HFFc6 (cell line): Measurements from ENCODE around the gene ANP32E. TPM values are rescaled to one million over a fixed set of nuclear protein-coding genes. Genes with fewer than 3 reads are reported as not detected.

Experiments
- DNase-seq: peaks from one replicate; pipeline ENCODE4 v3.0.0-alpha.2; 2018
- H3K27ac Mint-ChIP-seq: 2 replicates; pipeline ENCODE4 v1.8.0; 2020; ENCODE audit warnings: mild to moderate bottlenecking, mixed read lengths
- H3K27me3 Mint-ChIP-seq: 2 replicates; pipeline ENCODE4 v1.8.0; 2021; ENCODE audit warnings: mild to moderate bottlenecking, moderate library complexity, mixed read lengths; ENCODE audit not compliant: insufficient read depth
- H3K36me3 Mint-ChIP-seq: 2 replicates; pipeline ENCODE4 v1.8.0; 2021; ENCODE audit warnings: low read depth, mixed read lengths
- H3K4me1 Mint-ChIP-seq: 2 replicates; pipeline ENCODE4 v1.8.0; 2020; ENCODE audit warnings: low read depth, mixed read lengths
- H3K4me3 Mint-ChIP-seq: 2 replicates; pipeline ENCODE4 v1.8.0; 2020; ENCODE audit warnings: mild to moderate bottlenecking, moderate library complexity, mixed read lengths
- H3K9me3 Mint-ChIP-seq: 2 replicates; pipeline ENCODE4 v1.8.0; 2020; ENCODE audit warnings: mild to moderate bottlenecking, mixed read lengths
- total RNA-seq, 6 experiments: library from RNA; stranded (reverse); fragmentation: NEBNext Ultra II Directional; extraction: Animal tissue kit (Norgen Biotek cat#: 25700); gene quantifications; 2 replicates in 1 of 6; 3 replicates in 5 of 6; pipeline ENCODE4 v1.2.3, GENCODE V29; 2021
- TF ChIP-seq, protein P1 (sequence below): fragments of 200-600 bp; sonication (generic); IDR thresholded peaks from 2 replicates; pipeline ENCODE4 v1.5.0; 2021; ENCODE audit warnings: antibody characterized with exemption, mild to moderate bottlenecking

The ANP32E gene
- total RNA-seq, 6 experiments from 2014 or later, result 33.9 to 67.3 (median 62.4) TPM

- Mint-ChIP-seq H3K4me3 (no peak overlapping the region), H3K4me1 (peaks cover 37% of the 10 kb centered on the region), H3K27me3 (peaks cover 16% of the 10 kb centered on the region), H3K27ac (no peak overlapping the region), H3K36me3 (peaks cover 5% of the 10 kb centered on the region; the same call in 1 of the 2 replicates), H3K9me3 (no peaks in the 10 kb centered on the region)
- no peak for DNase-seq
- TF ChIP-seq, protein P1, sequence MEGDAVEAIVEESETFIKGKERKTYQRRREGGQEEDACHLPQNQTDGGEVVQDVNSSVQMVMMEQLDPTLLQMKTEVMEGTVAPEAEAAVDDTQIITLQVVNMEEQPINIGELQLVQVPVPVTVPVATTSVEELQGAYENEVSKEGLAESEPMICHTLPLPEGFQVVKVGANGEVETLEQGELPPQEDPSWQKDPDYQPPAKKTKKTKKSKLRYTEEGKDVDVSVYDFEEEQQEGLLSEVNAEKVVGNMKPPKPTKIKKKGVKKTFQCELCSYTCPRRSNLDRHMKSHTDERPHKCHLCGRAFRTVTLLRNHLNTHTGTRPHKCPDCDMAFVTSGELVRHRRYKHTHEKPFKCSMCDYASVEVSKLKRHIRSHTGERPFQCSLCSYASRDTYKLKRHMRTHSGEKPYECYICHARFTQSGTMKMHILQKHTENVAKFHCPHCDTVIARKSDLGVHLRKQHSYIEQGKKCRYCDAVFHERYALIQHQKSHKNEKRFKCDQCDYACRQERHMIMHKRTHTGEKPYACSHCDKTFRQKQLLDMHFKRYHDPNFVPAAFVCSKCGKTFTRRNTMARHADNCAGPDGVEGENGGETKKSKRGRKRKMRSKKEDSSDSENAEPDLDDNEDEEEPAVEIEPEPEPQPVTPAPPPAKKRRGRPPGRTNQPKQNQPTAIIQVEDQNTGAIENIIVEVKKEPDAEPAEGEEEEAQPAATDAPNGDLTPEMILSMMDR, result no peak
Observed at GRCh38 chr1:150259758-150260669, 24.1 kb upstream of the ANP32E start.

GRCh38 chr1:150259217-150259616 is 23.3 kb upstream of the ANP32E start:
- H3K36me3 Mint-ChIP-seq, result no peaks in the 10 kb centered on the region
- H3K4me1 Mint-ChIP-seq, result peaks cover 37% of the 10 kb centered on the region
- DNase-seq, result no peak
- peaks cover 16% of the 10 kb centered on the region for H3K27me3 Mint-ChIP-seq
- H3K4me3 Mint-ChIP-seq, result no peak overlapping the region
- no peak overlapping the region for H3K27ac Mint-ChIP-seq
- H3K9me3 Mint-ChIP-seq, result no peaks in the 10 kb centered on the region
- TF ChIP-seq, protein P1, result no peak

- Mint-ChIP-seq H3K9me3 (no peaks in the 10 kb centered on the region), H3K36me3 (no peaks in the 10 kb centered on the region), H3K27me3 (peaks cover 21% of the 10 kb centered on the region), H3K27ac (peak within 1 kb of the TSS; percentile 78), H3K4me3 (peak within 1 kb of the TSS; percentile 79), H3K4me1 (peaks cover 37% of the 10 kb centered on the region)
- TF ChIP-seq, protein P1, result no peak
- no peak for DNase-seq
Observed at GRCh38 chr1:150257624-150258585, 22.0 kb upstream of the ANP32E start, which contains the start of gene CA14. Gene CA14 (plus strand): TSS chr1:150257774. CDS start chr1:150258129, 355 bp downstream.

- Mint-ChIP-seq H3K27me3 (peaks cover 21% of the 10 kb centered on the region), H3K9me3 (no peaks in the 10 kb centered on the region), H3K27ac (peak overlapping the region; percentile 78), H3K4me1 (peaks cover 37% of the 10 kb centered on the region), H3K36me3 (no peaks in the 10 kb centered on the region), H3K4me3 (peak overlapping the region; percentile 79)
- DNase-seq, result no peak
- TF ChIP-seq, protein P1, result no peak
Observed at GRCh38 chr1:150256554-150257341, 20.8 kb upstream of the ANP32E start.

GRCh38 chr1:150256198-150256553 is 20.3 kb upstream of the ANP32E start:
- peaks cover 21% of the 10 kb centered on the region for H3K27me3 Mint-ChIP-seq
- DNase-seq, result peak; percentile 8
- H3K27ac Mint-ChIP-seq, result peak overlapping the region; percentile 78
- H3K36me3 Mint-ChIP-seq, result no peaks in the 10 kb centered on the region
- H3K4me3 Mint-ChIP-seq, result peak overlapping the region; percentile 79
- TF ChIP-seq, protein P1, result peak; percentile 33
- peaks cover 37% of the 10 kb centered on the region for H3K4me1 Mint-ChIP-seq
- H3K9me3 Mint-ChIP-seq, result no peaks in the 10 kb centered on the region
